Cerebellar cortex (tissue), 1 donor: ENCODE results near the gene PCNX1.
"Not testable (repeated sequence)": the region's sequence is repeated elsewhere in the genome, so short reads cannot be mapped to it uniquely, and the experiment has no call there.

ENCODE experiments used
- DNase-seq: peaks from one replicate; pipeline ENCODE4 v3.0.0-alpha.2; 2015; ENCODE audit warnings: low spot score

The PCNX1 gene

GRCh38 chr14:71129716-71130490 is 222.6 kb downstream of the PCNX1 start:
- DNase-seq: not testable (repeated sequence)

GRCh38 chr14:71130491-71131179 is 223.4 kb downstream of the PCNX1 start:
- no peak for DNase-seq

GRCh38 chr14:71133296-71133695 is 226.0 kb downstream of the PCNX1 start:
- DNase-seq: no peak

- DNase-seq: no peak
Observed at GRCh38 chr14:71135496-71135895, 228.2 kb downstream of the PCNX1 start.

GRCh38 chr14:71135911-71136310 is 228.7 kb downstream of the PCNX1 start:
- no peak for DNase-seq

GRCh38 chr14:71136386-71137060 is 229.3 kb downstream of the PCNX1 start:
- DNase-seq: no peak

GRCh38 chr14:71137536-71138447 is 230.5 kb downstream of the PCNX1 start:
- no peak for DNase-seq

- DNase-seq: peak; percentile 68
Observed at GRCh38 chr14:71138448-71139293, 231.4 kb downstream of the PCNX1 start.

- DNase-seq: no peak
Observed at GRCh38 chr14:71139294-71139946, 232.2 kb downstream of the PCNX1 start.

GRCh38 chr14:71140157-71140556 is 232.9 kb downstream of the PCNX1 start:
- DNase-seq: no peak

- DNase-seq: no peak
Observed at GRCh38 chr14:71141701-71142374, 234.6 kb downstream of the PCNX1 start.

- DNase-seq: no peak
Observed at GRCh38 chr14:71142375-71143038, 235.2 kb downstream of the PCNX1 start.

GRCh38 chr14:71143381-71144290 is 236.4 kb downstream of the PCNX1 start:
- DNase-seq: no peak

- not testable (repeated sequence) for DNase-seq
Observed at GRCh38 chr14:71147335-71147734, 240.1 kb downstream of the PCNX1 start.

GRCh38 chr14:71148627-71149026 is 241.4 kb downstream of the PCNX1 start:
- no peak for DNase-seq

- DNase-seq: no peak
Observed at GRCh38 chr14:71150737-71151136, 243.5 kb downstream of the PCNX1 start.

- DNase-seq: no peak
Observed at GRCh38 chr14:71155743-71156142, 248.5 kb downstream of the PCNX1 start.
